Measurements from ENCODE around the gene ADAMTSL1. TPM values are rescaled to one million over a fixed set of nuclear protein-coding genes. Genes with fewer than 3 reads are reported as not detected.

ADAMTSL1 gene
- polyA plus RNA-seq, 2 of the 4 experiments (the other 2 are of a cell fraction): 0.03 TPM; not detected in 1

GRCh38 chr9:18743421-18743820, 269.5 kb downstream of the ADAMTSL1 start:
- WGBS (ENCODE audit: missing lambda C conversion rate): 9% methylated on average over 6 of the region's 6 CpGs
- no peak for DNase-seq (ENCODE audit: low read depth in 1 of 2, low spot score in 1 of 2)
- H3K9me3 ChIP-seq: no peaks in the 10 kb centered on the region
- no peak for ATAC-seq
- H3K4me2 ChIP-seq: no peak overlapping the region
- no peak overlapping the region for H3K27ac ChIP-seq
- TF ChIP-seq GATA3 (IDR thresholded peaks at IDR 0.05; ENCODE audit: borderline replicate concordance) (no peak), REST (IDR thresholded peaks at IDR 0.05) (no peak), KDM5A (IDR thresholded peaks at IDR 0.05) (no peak), SREBF2 (IDR thresholded peaks at IDR 0.05) (no peak), KDM1A (IDR thresholded peaks at IDR 0.05; ENCODE audit: low read depth) (no peak), POLR2A (IDR thresholded peaks at IDR 0.05; ENCODE audit: low read length) (no peak), JUN (IDR thresholded peaks at IDR 0.05) (no peak), HOXB5 (CRISPR knock-in tag; IDR thresholded peaks at IDR 0.05) (no peak), MAFK (IDR thresholded peaks at IDR 0.05; ENCODE audit: partially characterized antibody) (no peak), RFX5 (IDR thresholded peaks at IDR 0.05) (no peak), PHF8 (IDR thresholded peaks at IDR 0.05; ENCODE audit: borderline replicate concordance, low read depth) (no peak), CHD2 (IDR thresholded peaks at IDR 0.05; ENCODE audit: low read length, partially characterized antibody) (no peak), HDAC2 (IDR thresholded peaks at IDR 0.05) (no peak), MAZ (IDR thresholded peaks at IDR 0.05; ENCODE audit: borderline replicate concordance, low read depth, low read length) (no peak), EHF (CRISPR knock-in tag; IDR thresholded peaks at IDR 0.05) (no peak), RCOR1 (IDR thresholded peaks at IDR 0.05; ENCODE audit: low read depth, low read length) (no peak)
- no peak overlapping the region for H3K4me3 ChIP-seq
- no peak for FAIRE-seq
- ChIA-PET CTCF (no interaction called here), POLR2A (no interaction called here)
- no peaks in the 10 kb centered on the region for H3K4me1 ChIP-seq

GRCh38 chr9:18743971-18744370, 270.0 kb downstream of the ADAMTSL1 start:
- H3K4me2 ChIP-seq: no peak overlapping the region
- WGBS (ENCODE audit: missing lambda C conversion rate): 3% methylated on average over 2 of the region's 2 CpGs
- FAIRE-seq (no peak), ATAC-seq (no peak), DNase-seq (ENCODE audit: low read depth in 1 of 2, low spot score in 1 of 2) (no peak)
- H3K4me1 ChIP-seq: no peaks in the 10 kb centered on the region
- H3K4me3 ChIP-seq: no peak overlapping the region
- ChIA-PET CTCF (no interaction called here), POLR2A (no interaction called here)
- no peak for TF ChIP-seq KDM1A (IDR thresholded peaks at IDR 0.05; ENCODE audit: low read depth)
- no peak for TF ChIP-seq POLR2A (IDR thresholded peaks at IDR 0.05; ENCODE audit: low read length)
- TF ChIP-seq ATOH8 (CRISPR knock-in tag; IDR thresholded peaks at IDR 0.05; ENCODE audit: low read depth): no peak
- no peak for TF ChIP-seq FOSL2 (IDR thresholded peaks at IDR 0.05)
- TF ChIP-seq FOSL2 (CRISPR knock-in tag; IDR thresholded peaks at IDR 0.05): no peak
- no peak for TF ChIP-seq MAX (IDR thresholded peaks at IDR 0.05)
- H3K27ac ChIP-seq: no peak overlapping the region
- no peaks in the 10 kb centered on the region for H3K9me3 ChIP-seq

- ChIA-PET CTCF (no interaction called here), POLR2A (no interaction called here)
- Histone ChIP-seq H3K27ac (no peak overlapping the region), H3K4me1 (no peaks in the 10 kb centered on the region), H3K4me2 (no peak overlapping the region), H3K4me3 (no peak overlapping the region), H3K9me3 (no peaks in the 10 kb centered on the region)
- no peak for TF ChIP-seq BCL3 (IDR thresholded peaks at IDR 0.05)
- TF ChIP-seq FOSB (CRISPR knock-in tag; IDR thresholded peaks at IDR 0.05): no peak
- TF ChIP-seq ESRRA (IDR thresholded peaks at IDR 0.05; ENCODE audit: borderline replicate concordance, low read length): no peak
- ATAC-seq (no peak), DNase-seq (ENCODE audit: low read depth in 1 of 2, low spot score in 1 of 2) (no peak), FAIRE-seq (no peak)
- 6% methylated on average over 2 of the region's 2 CpGs for WGBS (ENCODE audit: missing lambda C conversion rate)
Measured at GRCh38 chr9:18745710-18746109, 271.8 kb downstream of the ADAMTSL1 start.
